ENCODE data around the gene LRP11. TPM values are rescaled to one million over a fixed set of nuclear protein-coding genes. Genes with fewer than 3 reads are reported as not detected.

Gene LRP11
- total RNA-seq, 4 donors from 2014 or later = 15.0 to 29.1 (median 24.0) TPM

DNA sequence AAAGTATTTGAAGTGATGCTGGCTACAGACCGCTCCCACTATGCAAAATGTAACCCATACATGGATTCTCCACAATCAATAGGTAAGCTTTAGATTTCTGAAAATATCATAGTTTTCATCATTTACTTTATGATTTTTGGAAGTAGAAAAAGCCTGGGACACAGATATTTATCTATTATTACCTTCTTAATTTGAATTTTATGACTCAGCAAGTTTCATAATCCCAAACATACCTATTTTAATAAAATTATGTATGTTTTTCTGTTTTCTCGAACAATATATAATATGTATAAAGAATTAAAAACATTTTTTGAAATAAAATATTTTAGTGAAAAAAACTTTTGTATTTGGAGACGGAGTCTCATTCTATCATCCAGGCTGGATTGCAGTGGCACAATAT, 93.0 kb downstream of the LRP11 start:
- intact Hi-C loops (cut with DNase I) = no loop called here
- peaks cover 0 to 4% (median 1%) of the 10 kb centered on the region in 4 donors for H3K9me3 ChIP-seq
- TF ChIP-seq, protein P1, sequence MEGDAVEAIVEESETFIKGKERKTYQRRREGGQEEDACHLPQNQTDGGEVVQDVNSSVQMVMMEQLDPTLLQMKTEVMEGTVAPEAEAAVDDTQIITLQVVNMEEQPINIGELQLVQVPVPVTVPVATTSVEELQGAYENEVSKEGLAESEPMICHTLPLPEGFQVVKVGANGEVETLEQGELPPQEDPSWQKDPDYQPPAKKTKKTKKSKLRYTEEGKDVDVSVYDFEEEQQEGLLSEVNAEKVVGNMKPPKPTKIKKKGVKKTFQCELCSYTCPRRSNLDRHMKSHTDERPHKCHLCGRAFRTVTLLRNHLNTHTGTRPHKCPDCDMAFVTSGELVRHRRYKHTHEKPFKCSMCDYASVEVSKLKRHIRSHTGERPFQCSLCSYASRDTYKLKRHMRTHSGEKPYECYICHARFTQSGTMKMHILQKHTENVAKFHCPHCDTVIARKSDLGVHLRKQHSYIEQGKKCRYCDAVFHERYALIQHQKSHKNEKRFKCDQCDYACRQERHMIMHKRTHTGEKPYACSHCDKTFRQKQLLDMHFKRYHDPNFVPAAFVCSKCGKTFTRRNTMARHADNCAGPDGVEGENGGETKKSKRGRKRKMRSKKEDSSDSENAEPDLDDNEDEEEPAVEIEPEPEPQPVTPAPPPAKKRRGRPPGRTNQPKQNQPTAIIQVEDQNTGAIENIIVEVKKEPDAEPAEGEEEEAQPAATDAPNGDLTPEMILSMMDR (IDR thresholded peaks at IDR 0.05) = no peak
- TF ChIP-seq POLR2A (IDR thresholded peaks at IDR 0.05; ENCODE audit: low read depth) (no peak), EP300 (IDR thresholded peaks at IDR 0.05) (no peak), POLR2AphosphoS5 (IDR thresholded peaks at IDR 0.05) (no peak)
- WGBS = 100% methylated on average over 3 of the region's 3 CpGs
- DNase-seq (ENCODE audit: extremely low spot score) = no peak
- no peak overlapping the region for H3K27ac ChIP-seq (replicated peaks in 1 of 4)
- H3K36me3 ChIP-seq = peaks cover 5 to 72% (median 52%) of the 10 kb centered on the region in 4 donors
- H3K27me3 ChIP-seq = no peaks in the 10 kb centered on the region
- H3K4me3 ChIP-seq = no peak overlapping the region
- H3K4me1 ChIP-seq = no peaks in the 10 kb centered on the region

DNA sequence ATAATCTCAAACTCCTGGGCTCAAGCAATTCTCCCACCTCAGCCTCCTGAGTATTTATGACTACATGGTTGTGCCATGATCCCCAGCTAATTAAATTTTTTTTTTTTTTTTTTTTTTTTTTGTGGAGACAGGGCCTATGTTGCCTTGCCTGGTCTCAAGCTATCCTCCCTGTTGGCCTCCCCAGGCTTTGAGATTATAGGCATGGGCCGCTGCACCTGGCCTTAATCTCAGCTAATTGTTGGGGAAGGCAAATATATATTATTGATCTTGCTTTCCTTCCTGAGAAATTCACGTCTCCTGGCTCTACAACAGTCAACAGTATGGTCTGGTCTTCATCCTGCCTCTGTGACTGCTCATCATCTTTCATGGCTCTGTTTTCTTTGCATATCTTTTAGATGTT, 94.5 kb downstream of the LRP11 start:
- Histone ChIP-seq H3K4me3 (no peak overlapping the region), H3K9me3 (peaks cover 0 to 10% (median 3%) of the 10 kb centered on the region in 4 donors), H3K27ac (replicated peaks in 1 of 4) (no peak overlapping the region), H3K27me3 (no peaks in the 10 kb centered on the region), H3K36me3 (peaks cover 5 to 64% (median 42%) of the 10 kb centered on the region in 4 donors), H3K4me1 (no peaks in the 10 kb centered on the region)
- no peak for TF ChIP-seq POLR2AphosphoS5 (IDR thresholded peaks at IDR 0.05)
- TF ChIP-seq, protein P1 (IDR thresholded peaks at IDR 0.05) = no peak
- no peak for TF ChIP-seq EP300 (IDR thresholded peaks at IDR 0.05)
- 97% methylated on average over 2 of the region's 2 CpGs for WGBS
- DNase-seq (ENCODE audit: extremely low spot score) = no peak
- intact Hi-C loops (cut with DNase I) = no loop called here

Other genes with a start within 250 kb of the LRP11 start
- 10 to 100 TPM; 15.8 to 24.5 (median 20.2) TPM for gene KATNA1, start 215.6 kb downstream of the LRP11 start, total RNA-seq
- 10 to 100 TPM; 27.0 to 33.6 (median 30.1) TPM for gene LATS1, start 146.3 kb downstream of the LRP11 start, total RNA-seq
- 10 to 100 TPM in 3 of 4 donors, 1 to 10 TPM in 1; 9.2 to 15.4 (median 11.5) TPM for gene NUP43, start 117.8 kb downstream of the LRP11 start, total RNA-seq
- gene PCMT1, start 114.6 kb downstream of the LRP11 start, total RNA-seq = 100 to 1,000 TPM in 3 of 4 donors, 10 to 100 TPM in 1; 93.9 to 111 (median 107) TPM
- gene RAET1E, start 33.8 kb upstream of the LRP11 start, total RNA-seq = under 1 TPM in 1 of 4 donors, not detected in 3; 0.29 TPM
- gene RAET1G, start 58.8 kb upstream of the LRP11 start, total RNA-seq = under 1 TPM in 2 of 4 donors, not detected in 2; 0.29 to 0.32 TPM
- gene ULBP2, start 77.7 kb upstream of the LRP11 start, total RNA-seq = under 1 TPM in 1 of 4 donors, not detected in 3; 0.39 TPM
- under 1 TPM in 1 of 4 donors, not detected in 3; 0.17 TPM for gene ULBP1, start 99.6 kb upstream of the LRP11 start, total RNA-seq
- not detected for gene RAET1L, start 161.2 kb upstream of the LRP11 start, total RNA-seq
- under 1 TPM in 3 of 4 donors, not detected in 1; 0.50 to 0.86 (median 0.65) TPM for gene ULBP3, start 204.8 kb upstream of the LRP11 start, total RNA-seq